Skeletal muscle tissue (tissue), 4 donors: ENCODE measurements around the gene PPP2R2B. TPM values are rescaled to one million over a fixed set of nuclear protein-coding genes. Genes with fewer than 3 reads are reported as not detected.

Experiments used
- H3K27ac ChIP-seq: one replicate; pipeline ENCODE4 v1.7.0; 2013; ENCODE audit warnings: mild to moderate bottlenecking, low read depth, low read length, inconsistent platforms
- H3K27me3 ChIP-seq, 3 donors: one replicate each; pipeline ENCODE4 v1.7.0; 2013; ENCODE audit warnings: low read length in 3 of 3; ENCODE audit not compliant: control insufficient read depth in 3 of 3, insufficient read depth in 3 of 3
- H3K36me3 ChIP-seq, 3 donors: one replicate each; pipeline ENCODE4 v1.7.0; 2013; ENCODE audit warnings: low read length in 3 of 3; ENCODE audit not compliant: control insufficient read depth in 3 of 3, insufficient read depth in 3 of 3
- H3K4me1 ChIP-seq, 3 donors: one replicate each; pipeline ENCODE4 v1.7.0; 2013; ENCODE audit warnings: low read length in 3 of 3, mild to moderate bottlenecking in 3 of 3; ENCODE audit not compliant: control insufficient read depth in 3 of 3, insufficient read depth in 3 of 3
- H3K4me3 ChIP-seq, 3 donors: one replicate each; pipeline ENCODE4 v1.7.0; 2013; ENCODE audit warnings: low read length in 3 of 3
- H3K9ac ChIP-seq, 3 donors: one replicate each; pipeline ENCODE4 v1.7.0; 2013; ENCODE audit warnings: low read length in 3 of 3, mild to moderate bottlenecking in 3 of 3, moderate library complexity in 2 of 3, low read depth in 1 of 3
- H3K9me3 ChIP-seq, 3 donors: one replicate each; pipeline ENCODE4 v1.7.0; 2013; ENCODE audit warnings: low read length in 3 of 3; ENCODE audit not compliant: control insufficient read depth in 3 of 3
- total RNA-seq: library from RNA; depleted of rRNA; stranded (reverse); fragments of >200 nt; gene quantifications from one replicate; pipeline ENCODE4 v1.2.3, GENCODE V29; 2014
- donor health status: Osteomylitis.

Gene PPP2R2B
- total RNA-seq, 1 donor from 2014 or later, result 4.7 TPM

DNA sequence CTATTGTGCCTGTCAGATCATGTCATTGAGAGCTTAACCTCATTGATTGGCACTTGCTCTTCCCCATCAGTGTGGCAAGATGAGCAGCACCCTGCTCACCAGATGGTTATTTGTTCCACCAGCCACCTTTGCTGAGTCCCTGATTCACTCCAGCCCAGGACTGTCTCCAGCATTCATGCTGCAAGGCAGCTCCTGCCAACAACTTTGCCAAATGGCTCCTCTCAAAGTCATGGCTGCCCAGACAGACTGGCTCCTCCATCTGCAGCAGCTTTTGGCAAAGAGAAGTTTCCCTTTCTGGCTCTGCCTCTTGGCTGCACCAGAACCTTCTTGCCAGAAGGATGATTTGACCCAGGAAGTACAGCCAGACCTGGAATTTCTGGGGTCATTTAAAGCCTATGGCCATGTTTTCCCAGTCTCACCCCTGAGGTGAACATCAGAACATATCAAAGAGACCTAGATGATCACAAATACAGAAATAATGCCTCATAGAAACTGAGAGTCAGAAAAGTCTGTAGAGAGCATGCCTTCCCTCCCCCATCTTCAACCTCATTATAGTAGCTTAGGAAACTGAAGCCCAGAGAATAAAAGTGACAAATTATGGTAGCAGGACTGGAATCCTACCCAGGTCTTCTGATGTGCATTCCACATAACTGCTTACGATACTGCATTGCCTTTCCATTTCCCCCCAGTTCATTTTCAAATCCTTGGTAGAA lies 10.4 kb downstream of the PPP2R2B start:
- no peaks in the 10 kb centered on the region for H3K4me1 ChIP-seq
- no peak overlapping the region for H3K9ac ChIP-seq
- H3K4me3 ChIP-seq, result no peak overlapping the region
- no peak overlapping the region for H3K27ac ChIP-seq
- no peaks in the 10 kb centered on the region for H3K36me3 ChIP-seq
- no peaks in the 10 kb centered on the region for H3K27me3 ChIP-seq
- H3K9me3 ChIP-seq, result no peaks in the 10 kb centered on the region

- H3K4me3 ChIP-seq, result no peak overlapping the region
- no peak overlapping the region for H3K27ac ChIP-seq
- H3K4me1 ChIP-seq, result no peaks in the 10 kb centered on the region
Measured at GRCh38 chr5:146866263-146866662, 12.3 kb downstream of the PPP2R2B start.

GRCh38 chr5:146862641-146863040 lies 15.9 kb downstream of the PPP2R2B start:
- H3K4me3 ChIP-seq, result no peak overlapping the region
- no peak overlapping the region for H3K27ac ChIP-seq
- H3K9me3 ChIP-seq, result no peaks in the 10 kb centered on the region
- no peaks in the 10 kb centered on the region for H3K4me1 ChIP-seq
- H3K36me3 ChIP-seq, result no peaks in the 10 kb centered on the region
- H3K9ac ChIP-seq, result no peak overlapping the region
- no peaks in the 10 kb centered on the region for H3K27me3 ChIP-seq

More at GRCh38 chr5:146866263-146866662, 12.3 kb downstream of the PPP2R2B start:
- Histone ChIP-seq H3K9ac (no peak overlapping the region), H3K36me3 (no peaks in the 10 kb centered on the region), H3K9me3 (no peaks in the 10 kb centered on the region), H3K27me3 (no peaks in the 10 kb centered on the region)

DNA sequence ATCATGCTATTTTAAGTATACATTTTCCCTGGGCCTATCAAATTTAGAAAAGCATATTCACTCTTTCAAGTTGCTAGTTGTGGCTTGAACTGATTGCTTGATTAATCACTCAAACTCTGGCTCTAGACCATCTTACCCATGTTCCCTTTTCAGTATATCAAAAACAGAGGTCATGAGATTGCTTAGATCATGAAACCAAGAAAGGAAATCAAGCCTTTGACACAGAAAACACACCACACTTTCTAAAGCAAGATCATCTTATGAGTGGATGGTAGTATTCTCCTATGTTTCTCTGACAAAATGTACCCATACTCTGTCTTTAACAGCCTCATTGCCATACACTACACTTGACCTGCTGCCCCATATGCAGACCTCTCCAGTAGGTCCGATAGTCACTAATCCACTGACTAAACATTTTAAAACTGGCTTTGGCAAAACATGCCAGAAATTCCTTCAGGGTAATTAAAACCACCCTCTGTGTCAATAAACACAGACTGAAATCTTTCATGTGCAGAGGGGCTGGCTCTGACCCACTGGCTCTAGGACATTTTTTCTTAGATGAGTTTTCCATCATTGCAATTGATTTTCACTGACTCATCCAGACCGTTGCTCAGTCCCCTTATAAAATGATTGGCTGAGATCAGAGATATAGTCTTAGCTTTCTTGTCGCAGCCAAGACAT lies 18.2 kb downstream of the PPP2R2B start:
- Histone ChIP-seq H3K27ac (no peak overlapping the region), H3K9me3 (no peaks in the 10 kb centered on the region)

GRCh38 chr5:146852089-146852488 lies 26.5 kb downstream of the PPP2R2B start:
- Histone ChIP-seq H3K4me3 (no peak overlapping the region), H3K36me3 (no peaks in the 10 kb centered on the region), H3K4me1 (no peaks in the 10 kb centered on the region), H3K27me3 (no peaks in the 10 kb centered on the region), H3K9me3 (no peaks in the 10 kb centered on the region), H3K27ac (no peak overlapping the region), H3K9ac (no peak overlapping the region)

More for the DNA sequence above, 18.2 kb downstream of the PPP2R2B start:
- no peaks in the 10 kb centered on the region for H3K4me1 ChIP-seq
- no peaks in the 10 kb centered on the region for H3K36me3 ChIP-seq
- H3K9ac ChIP-seq, result no peak overlapping the region
- H3K27me3 ChIP-seq, result no peaks in the 10 kb centered on the region
- no peak overlapping the region for H3K4me3 ChIP-seq

GRCh38 chr5:146851133-146851532 lies 27.4 kb downstream of the PPP2R2B start:
- Histone ChIP-seq H3K27me3 (no peaks in the 10 kb centered on the region), H3K4me1 (no peaks in the 10 kb centered on the region), H3K9ac (no peak overlapping the region), H3K36me3 (no peaks in the 10 kb centered on the region), H3K4me3 (no peak overlapping the region), H3K9me3 (no peaks in the 10 kb centered on the region), H3K27ac (no peak overlapping the region)

DNA sequence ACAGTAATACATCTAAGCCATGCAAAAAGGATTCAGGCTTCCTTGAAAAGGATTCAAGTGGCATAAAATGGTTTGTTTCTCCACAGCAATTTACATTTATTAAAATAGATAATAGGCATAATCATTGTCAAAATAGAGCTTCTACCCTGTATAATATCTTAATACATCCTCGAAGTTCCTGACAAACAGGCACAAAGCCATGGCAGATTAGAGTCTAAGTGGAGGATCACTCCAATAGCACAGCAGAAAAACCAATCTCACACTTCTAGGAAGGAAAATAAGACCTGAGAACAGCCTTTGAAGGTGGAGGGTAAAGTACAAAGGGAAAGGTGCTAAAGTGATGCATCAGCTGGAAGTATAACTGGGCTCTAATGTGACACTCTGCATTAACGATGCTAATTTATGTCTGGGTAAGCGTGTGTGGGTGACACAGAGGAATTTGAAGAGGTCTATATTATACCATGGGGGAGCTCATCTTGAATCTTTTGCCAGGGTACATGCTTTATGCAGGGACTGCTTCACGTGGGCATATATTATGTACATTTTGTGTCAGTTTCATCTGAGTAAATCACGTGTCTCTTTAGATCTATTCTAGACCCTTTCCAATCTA lies 28.8 kb downstream of the PPP2R2B start:
- Histone ChIP-seq H3K4me1 (no peaks in the 10 kb centered on the region), H3K4me3 (no peak overlapping the region), H3K27me3 (no peaks in the 10 kb centered on the region), H3K27ac (no peak overlapping the region), H3K9me3 (no peaks in the 10 kb centered on the region), H3K9ac (no peak overlapping the region), H3K36me3 (no peaks in the 10 kb centered on the region)

- Histone ChIP-seq H3K9ac (no peak overlapping the region), H3K4me3 (no peak overlapping the region), H3K27me3 (no peaks in the 10 kb centered on the region), H3K27ac (no peak overlapping the region), H3K36me3 (no peaks in the 10 kb centered on the region), H3K9me3 (no peaks in the 10 kb centered on the region), H3K4me1 (no peaks in the 10 kb centered on the region)
Measured at GRCh38 chr5:146848133-146848532, 30.4 kb downstream of the PPP2R2B start.

- H3K27me3 ChIP-seq, result no peaks in the 10 kb centered on the region
- no peak overlapping the region for H3K4me3 ChIP-seq
- H3K4me1 ChIP-seq, result no peaks in the 10 kb centered on the region
- H3K9ac ChIP-seq, result no peak overlapping the region
- no peak overlapping the region for H3K27ac ChIP-seq
- H3K9me3 ChIP-seq, result no peaks in the 10 kb centered on the region
- no peaks in the 10 kb centered on the region for H3K36me3 ChIP-seq
Measured at GRCh38 chr5:146840016-146840415, 38.5 kb downstream of the PPP2R2B start.

DNA sequence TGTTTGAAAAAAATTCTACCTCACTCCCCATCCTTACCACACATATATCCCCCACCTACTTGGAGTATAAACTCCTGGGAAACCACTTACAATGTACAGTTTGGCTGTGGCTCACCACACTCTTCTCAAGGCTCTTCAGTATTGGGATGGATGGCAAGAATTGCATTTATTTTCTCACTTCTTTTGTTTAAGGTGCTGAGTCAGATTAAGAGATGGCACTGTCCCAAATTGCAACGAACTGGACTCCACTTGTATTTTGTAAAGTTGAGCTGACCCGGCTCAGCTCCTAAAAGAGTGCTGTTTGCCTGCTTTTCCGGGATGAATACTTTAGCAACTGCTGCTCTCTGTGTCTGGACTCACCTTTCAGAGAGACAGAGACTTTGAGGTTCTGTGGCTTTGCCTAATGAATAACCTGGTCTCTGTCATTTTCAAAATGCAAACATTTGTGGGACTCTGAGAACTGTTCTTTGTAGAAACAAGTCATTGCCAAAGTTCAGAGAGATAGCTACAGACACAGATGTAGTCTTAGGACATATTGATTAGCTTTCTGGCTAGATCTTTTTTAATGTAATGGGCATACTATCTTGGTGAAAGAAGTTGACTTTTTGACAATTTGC lies 42.2 kb downstream of the PPP2R2B start:
- Histone ChIP-seq H3K4me1 (no peaks in the 10 kb centered on the region), H3K27me3 (no peaks in the 10 kb centered on the region), H3K27ac (no peak overlapping the region), H3K9ac (no peak overlapping the region), H3K36me3 (no peaks in the 10 kb centered on the region), H3K9me3 (no peaks in the 10 kb centered on the region), H3K4me3 (no peak overlapping the region)
